OCI-LY1 (cell line): Measurements from ENCODE around the gene STK24.

Experiments used
- H2AFZ ChIP-seq: fragments of 200-600 bp; sonication (generic), shearing (Covaris generic); 2 replicates; pipeline ENCODE4 v1.6.0; 2014; ENCODE audit warnings: antibody characterized with exemption, mild to moderate bottlenecking, low read length
- H3F3A ChIP-seq: fragments of 200-600 bp; sonication (generic), shearing (Covaris generic); 2 replicates; pipeline ENCODE4 v1.6.0; 2014; ENCODE audit warnings: mild to moderate bottlenecking, antibody characterized with exemption, low read length, moderate library complexity; ENCODE audit not compliant: insufficient read depth
- H3K27ac ChIP-seq: fragments of 200-600 bp; sonication (generic); 2 replicates; pipeline ENCODE4 v1.5.1; 2014; ENCODE audit warnings: low read length, mixed run types, mild to moderate bottlenecking, low read depth; ENCODE audit not compliant: poor library complexity, severe bottlenecking
- H3K27me3 ChIP-seq: fragments of 200-600 bp; sonication (generic); 2 replicates; pipeline ENCODE4 v1.6.0; 2014; ENCODE audit warnings: antibody characterized with exemption, mild to moderate bottlenecking, low read length, moderate library complexity; ENCODE audit not compliant: insufficient read depth
- H3K36me3 ChIP-seq: fragments of 200-600 bp; sonication (generic); 2 replicates; pipeline ENCODE4 v1.6.1; 2014; ENCODE audit warnings: mild to moderate bottlenecking, antibody characterized with exemption, low read length, moderate library complexity, mixed read lengths; ENCODE audit not compliant: insufficient read depth
- H3K4me1 ChIP-seq: fragments of 200-600 bp; sonication (generic); 2 replicates; pipeline ENCODE4 v1.5.1; 2014; ENCODE audit warnings: mild to moderate bottlenecking, low read length, moderate library complexity; ENCODE audit not compliant: insufficient read depth, severe bottlenecking
- H3K4me2 ChIP-seq: fragments of 200-600 bp; sonication (generic), shearing (Covaris generic); 2 replicates; pipeline ENCODE4 v1.6.1; 2014; ENCODE audit warnings: low read length
- H3K4me3 ChIP-seq: fragments of 200-600 bp; sonication (generic); 2 replicates; pipeline ENCODE4 v1.5.1; 2014; ENCODE audit warnings: low read length, low read depth, mild to moderate bottlenecking, mixed read lengths; ENCODE audit not compliant: poor library complexity, severe bottlenecking
- H3K79me2 ChIP-seq: fragments of 200-600 bp; shearing (Covaris generic); 2 replicates; pipeline ENCODE4 v1.6.1; 2016; ENCODE audit warnings: mixed run types, low read length, mixed read lengths; ENCODE audit not compliant: insufficient read depth
- H3K9ac ChIP-seq: fragments of 200-600 bp; sonication (generic), shearing (Covaris generic); 2 replicates; pipeline ENCODE4 v1.6.1; 2014; ENCODE audit warnings: mild to moderate bottlenecking, low read length, mixed read lengths
- H3K9me2 ChIP-seq: fragments of 200-600 bp; sonication (generic), shearing (Covaris generic); 2 replicates; pipeline ENCODE4 v1.6.1; 2014; ENCODE audit warnings: low read depth, mild to moderate bottlenecking, low read length, mixed read lengths
- H3K9me3 ChIP-seq: fragments of 200-600 bp; shearing (Covaris generic); 2 replicates; pipeline ENCODE4 v1.6.1; 2014; ENCODE audit warnings: low read length, mixed read lengths
- H4K20me1 ChIP-seq: fragments of 200-600 bp; sonication (generic), shearing (Covaris generic); 2 replicates; pipeline ENCODE4 v1.6.0; 2016; ENCODE audit warnings: mild to moderate bottlenecking, low read length; ENCODE audit not compliant: insufficient read depth
- CTCF ChIP-seq: fragments of 200-600 bp; sonication (generic), shearing (Covaris generic); IDR thresholded peaks from 2 replicates; pipeline ENCODE4 v1.5.1; 2017; ENCODE audit warnings: mild to moderate bottlenecking, antibody characterized with exemption, low read length, moderate library complexity, mixed read lengths
- EZH2 ChIP-seq: fragments of 200-600 bp; sonication (generic), shearing (Covaris generic); IDR thresholded peaks from 2 replicates; pipeline ENCODE4 v1.8.0; 2017; ENCODE audit warnings: borderline replicate concordance, mixed run types, mild to moderate bottlenecking, antibody characterized with exemption, low read length, moderate library complexity, mixed read lengths

The STK24 gene

GRCh38 chr13:98510156-98510509, 66.8 kb downstream of the STK24 start:
- Histone ChIP-seq H3K27me3 (no peaks in the 10 kb centered on the region), H3K27ac (no peak overlapping the region), H3K4me1 (peaks cover 23% of the 10 kb centered on the region), H3F3A (no peaks in the 10 kb centered on the region), H3K4me3 (no peak overlapping the region), H3K9me3 (no peaks in the 10 kb centered on the region), H3K4me2 (no peak overlapping the region), H3K9me2 (no peaks in the 10 kb centered on the region), H2AFZ (no peak overlapping the region), H3K9ac (no peak overlapping the region), H4K20me1 (0 out of 2 replicates have a peak, but pooled peaks cover 2% of the 10 kb centered on the region), H3K79me2 (peaks cover 38% of the 10 kb centered on the region), H3K36me3 (peaks cover 18% of the 10 kb centered on the region)
- TF ChIP-seq CTCF (no peak), EZH2 (no peak)

- H3K9ac ChIP-seq: no peak overlapping the region
- no peak overlapping the region for H3K27ac ChIP-seq
Observed at GRCh38 chr13:98509271-98510155, 67.4 kb downstream of the STK24 start.

GRCh38 chr13:98508685-98509084, 68.2 kb downstream of the STK24 start:
- Histone ChIP-seq H3K4me3 (no peak overlapping the region), H3K9ac (no peak overlapping the region), H3K4me2 (no peak overlapping the region), H3K9me3 (no peaks in the 10 kb centered on the region), H4K20me1 (0 out of 2 replicates have a peak, but pooled peaks cover 2% of the 10 kb centered on the region), H3F3A (no peaks in the 10 kb centered on the region), H3K4me1 (peaks cover 23% of the 10 kb centered on the region), H3K27me3 (no peaks in the 10 kb centered on the region), H3K27ac (no peak overlapping the region), H2AFZ (no peak overlapping the region), H3K36me3 (peaks cover 15% of the 10 kb centered on the region), H3K79me2 (peaks cover 38% of the 10 kb centered on the region), H3K9me2 (no peaks in the 10 kb centered on the region)
- TF ChIP-seq CTCF (no peak), EZH2 (no peak)

More at GRCh38 chr13:98509271-98510155, 67.4 kb downstream of the STK24 start:
- peaks cover 18% of the 10 kb centered on the region for H3K36me3 ChIP-seq
- H3K27me3 ChIP-seq: no peaks in the 10 kb centered on the region
- no peaks in the 10 kb centered on the region for H3K9me3 ChIP-seq
- no peak overlapping the region for H3K4me2 ChIP-seq
- no peaks in the 10 kb centered on the region for H3F3A ChIP-seq
- no peaks in the 10 kb centered on the region for H3K9me2 ChIP-seq
- H3K4me1 ChIP-seq: peaks cover 23% of the 10 kb centered on the region
- H3K79me2 ChIP-seq: peaks cover 38% of the 10 kb centered on the region
- H3K4me3 ChIP-seq: no peak overlapping the region
- TF ChIP-seq CTCF: no peak
- TF ChIP-seq EZH2: no peak
- H4K20me1 ChIP-seq: 0 out of 2 replicates have a peak, but pooled peaks cover 2% of the 10 kb centered on the region
- no peak overlapping the region for H2AFZ ChIP-seq
